H1 (cell line): ENCODE results near the gene RAD9A. TPM values are rescaled to one million over a fixed set of nuclear protein-coding genes. Genes with fewer than 3 reads are reported as not detected.

Experiments
- CTCF ChIA-PET: fragments of 300-600 bp; sonication (Branson Sonifier 250); formaldehyde crosslinking; loops from one replicate; lab custom pipeline; 2021; ENCODE audit not compliant: partially characterized antibody; lab: Charles Lee
- POLR2A ChIA-PET: fragments of 300-600 bp; sonication (Branson Sonifier 250); formaldehyde crosslinking; loops from one replicate; lab custom pipeline; 2021; ENCODE audit warnings: inconsistent platforms; ENCODE audit not compliant: partially characterized antibody; lab: Charles Lee
- DNase-seq, 2 experiments: peaks; one replicate each; pipeline versions ENCODE4 v3.0.0 to v3.0.0-alpha.2; 2010 to 2022; ENCODE audit warnings: low spot score in 2 of 2, low read depth in 1 of 2, mixed read lengths in 1 of 2
- FAIRE-seq: peaks from 2 replicates; lab custom pipeline; 2011; peaks lifted over from hg19 to GRCh38; lab: Jason Lieb, UNC
- H2AFZ ChIP-seq: 2 replicates; pipeline ENCODE4 v1.8.1; 2012; ENCODE audit warnings: low read length, inconsistent platforms
- H2AK5ac ChIP-seq: 2 replicates; pipeline ENCODE4 v1.6.1; 2013; ENCODE audit warnings: low read depth, low read length
- H2BK120ac ChIP-seq: replicated peaks from 2 replicates; pipeline ENCODE3; 2013; ENCODE audit warnings: low read depth, low read length, inconsistent platforms
- H2BK12ac ChIP-seq: 2 replicates; pipeline ENCODE4 v1.6.1; 2013; ENCODE audit warnings: low read depth, low read length
- H2BK15ac ChIP-seq: 2 replicates; pipeline ENCODE4 v1.6.1; 2013; ENCODE audit warnings: low read length
- H2BK20ac ChIP-seq: 2 replicates; pipeline ENCODE4 v1.6.1; 2013; ENCODE audit warnings: low read length
- H2BK5ac ChIP-seq: 2 replicates; pipeline ENCODE4 v1.6.1; 2013; ENCODE audit warnings: low read depth, low read length
- H3K14ac ChIP-seq: 2 replicates; pipeline ENCODE4 v1.6.1; 2013; ENCODE audit warnings: inconsistent platforms; ENCODE audit not compliant: insufficient read length
- H3K18ac ChIP-seq: 2 replicates; pipeline ENCODE4 v1.6.1; 2013; ENCODE audit warnings: low read length; ENCODE audit errors: extremely low read depth
- H3K23ac ChIP-seq: 2 replicates; pipeline ENCODE4 v1.6.1; 2013; ENCODE audit warnings: inconsistent platforms; ENCODE audit not compliant: insufficient read length
- H3K23me2 ChIP-seq: 2 replicates; pipeline ENCODE4 v1.6.1; 2013; ENCODE audit warnings: low read depth, low read length
- H3K27ac ChIP-seq: 2 replicates; pipeline ENCODE4 v1.6.1; 2011; ENCODE audit warnings: low read depth, low read length, inconsistent platforms
- H3K27me3 ChIP-seq, 4 experiments: replicated peaks in 1 of 4; 1 replicate in 1 of 4; 2 replicates in 3 of 4; pipeline versions ENCODE4 v1.6.1 to v1.8.1; 2011 to 2013; ENCODE audit warnings: low read length in 3 of 4, mild to moderate bottlenecking in 3 of 4, inconsistent platforms in 2 of 4, mixed read lengths in 2 of 4, moderate library complexity in 1 of 4; ENCODE audit not compliant: control insufficient read depth in 3 of 4, insufficient read depth in 3 of 4; ENCODE audit errors: extremely low read depth in 1 of 4
- H3K36me3 ChIP-seq, 4 experiments: 2 replicates each; pipeline versions ENCODE4 v1.6.1 to v1.8.1; 2011 to 2013; ENCODE audit warnings: mild to moderate bottlenecking in 4 of 4, low read length in 3 of 4, moderate library complexity in 2 of 4, control low read depth in 1 of 4, inconsistent platforms in 1 of 4; ENCODE audit not compliant: insufficient read depth in 4 of 4, control insufficient read depth in 2 of 4
- H3K4ac ChIP-seq: replicated peaks from 2 replicates; pipeline ENCODE3; 2013; ENCODE audit warnings: low read length, low read depth, mixed read lengths, inconsistent platforms; ENCODE audit not compliant: insufficient read length
- H3K4me1 ChIP-seq, 4 experiments: replicated peaks in 1 of 4; 1 replicate in 1 of 4; 2 replicates in 3 of 4; pipeline versions ENCODE4 v1.6.1 to v1.8.1; 2011 to 2013; ENCODE audit warnings: low read length in 3 of 4, inconsistent platforms in 2 of 4, mixed read lengths in 1 of 4; ENCODE audit not compliant: insufficient read depth in 4 of 4, control insufficient read depth in 3 of 4
- H3K4me2 ChIP-seq, 2 experiments: 2 replicates each; pipeline versions ENCODE4 v1.6.1 to v1.8.1; 2011 to 2013; ENCODE audit warnings: low read depth in 2 of 2, low read length in 2 of 2, control low read depth in 1 of 2, inconsistent platforms in 1 of 2, mild to moderate bottlenecking in 1 of 2; ENCODE audit not compliant: insufficient read depth in 1 of 2
- H3K4me3 ChIP-seq, 4 experiments: fragments of 200-600, 300-600 bp in 1 of 4; sonication (generic), shearing (Covaris generic), sonication (Bioruptor Twin) in 1 of 4; 2 replicates each; pipeline versions ENCODE4 v1.5.1 to v1.8.1; 2011 to 2016; ENCODE audit warnings: low read length in 4 of 4, low read depth in 3 of 4, control low read depth in 2 of 4, inconsistent platforms in 2 of 4, mild to moderate bottlenecking in 2 of 4, mixed read lengths in 1 of 4, moderate library complexity in 1 of 4; ENCODE audit not compliant: insufficient read depth in 2 of 4; ENCODE audit errors: extremely low read depth in 1 of 4
- H3K56ac ChIP-seq: replicated peaks from 2 replicates; pipeline ENCODE3; 2013; ENCODE audit warnings: low read depth, mild to moderate bottlenecking, mixed read lengths, low read length, inconsistent platforms; ENCODE audit not compliant: insufficient read length
- H3K79me1 ChIP-seq: 2 replicates; pipeline ENCODE4 v1.6.1; 2013; ENCODE audit warnings: low read depth, low read length, control low read depth
- H3K79me2 ChIP-seq, 2 experiments: 2 replicates each; pipeline versions ENCODE4 v1.6.1 to v1.8.1; 2012 to 2013; ENCODE audit warnings: low read length in 2 of 2, mild to moderate bottlenecking in 2 of 2, inconsistent platforms in 1 of 2; ENCODE audit not compliant: insufficient read depth in 2 of 2, control insufficient read depth in 1 of 2
- H3K9ac ChIP-seq, 4 experiments: replicated peaks in 1 of 4; 1 replicate in 1 of 4; 2 replicates in 3 of 4; pipeline versions ENCODE4 v1.6.1 to v1.8.1; 2011 to 2013; ENCODE audit warnings: low read depth in 3 of 4, low read length in 3 of 4, control low read depth in 2 of 4, mild to moderate bottlenecking in 2 of 4, moderate library complexity in 2 of 4, inconsistent platforms in 1 of 4; ENCODE audit errors: extremely low read depth in 1 of 4
- H3K9me3 ChIP-seq, 2 experiments: 2 replicates each; pipeline versions ENCODE4 v1.6.1 to v1.8.1; 2012 to 2013; ENCODE audit warnings: mild to moderate bottlenecking in 2 of 2, moderate library complexity in 2 of 2, control low read depth in 1 of 2, inconsistent platforms in 1 of 2, low read depth in 1 of 2, low read length in 1 of 2, mixed read lengths in 1 of 2; ENCODE audit not compliant: insufficient read depth in 2 of 2
- H4K20me1 ChIP-seq, 2 experiments: replicated peaks in 1 of 2; 2 replicates each; pipeline versions ENCODE3 to v1.8.1; 2011 to 2013; ENCODE audit warnings: inconsistent platforms in 2 of 2, low read length in 2 of 2, mild to moderate bottlenecking in 1 of 2; ENCODE audit not compliant: insufficient read depth in 2 of 2, control insufficient read depth in 1 of 2
- H4K5ac ChIP-seq: 2 replicates; pipeline ENCODE4 v1.6.1; 2013; ENCODE audit warnings: low read length, low read depth, mixed read lengths, inconsistent platforms; ENCODE audit not compliant: insufficient read length
- H4K8ac ChIP-seq: 2 replicates; pipeline ENCODE4 v1.8.0; 2013; ENCODE audit warnings: mild to moderate bottlenecking, moderate library complexity, low read length, inconsistent platforms; ENCODE audit not compliant: insufficient read depth; ENCODE audit errors: extremely low read depth
- H4K91ac ChIP-seq: replicated peaks from 2 replicates; pipeline ENCODE3; 2013; ENCODE audit warnings: low read length, mixed read lengths, inconsistent platforms; ENCODE audit not compliant: insufficient read length
- BCL11A ChIP-seq, 2 experiments: IDR thresholded peaks; one replicate each; pipeline ENCODE4 v1.6.1; 2011; ENCODE audit warnings: low read depth in 2 of 2, low read length in 2 of 2, mild to moderate bottlenecking in 2 of 2
- RNF2 ChIP-seq: fragments of 200-900, 300-1000 bp; sonication (generic); IDR thresholded peaks from 2 replicates; pipeline ENCODE4 v1.7.1; 2016; ENCODE audit warnings: borderline replicate concordance, low read depth, mild to moderate bottlenecking, antibody characterized with exemption, low read length; ENCODE audit not compliant: poor library complexity, severe bottlenecking; ENCODE audit errors: missing control alignments
- TBP ChIP-seq: IDR thresholded peaks from 2 replicates; pipeline ENCODE4 v1.6.1; 2011; ENCODE audit warnings: low read depth, low read length, improper control_type of control experiment
- ZNF274 ChIP-seq: IDR thresholded peaks from 2 replicates; pipeline ENCODE4 v1.7.0; 2012; ENCODE audit warnings: low read length, borderline replicate concordance; ENCODE audit errors: extremely low read depth
- WGBS, 2 experiments: shearing (Covaris generic) in 1 of 2; methylation state at CpG; one replicate each; pipeline versions ENCODE4 v1.1.6 to v1.1.7; 2013 to 2015; ENCODE audit warnings: low lambda C conversion rate in 2 of 2, mixed read lengths in 2 of 2, inconsistent platforms in 1 of 2, low coverage in 1 of 2, missing lambda C conversion rate in 1 of 2; ENCODE audit not compliant: insufficient replicate concordance in 2 of 2, insufficient coverage in 1 of 2, insufficient read length in 1 of 2; ENCODE audit errors: extremely low coverage in 1 of 2, missing lambda C conversion rate in 1 of 2; 5-methylcytosine and 5-hydroxymethylcytosine counted together
- polyA plus RNA-seq, 7 experiments: library from polyadenylated mRNA; depleted of rRNA in 3 of 7; stranded (reverse) in 5 of 7; unstranded in 2 of 7; fragments of >200 nt in 5 of 7; fragments of 200-250 nt in 2 of 7; gene quantifications; 1 replicate in 5 of 7; 2 replicates in 1 of 7; 4 replicates in 1 of 7; pipeline versions ENCODE4 v1.2.1 to v1.2.3, GENCODE V29; 2011 to 2013; ENCODE audit warnings: missing spikeins in 2 of 7, mixed read lengths in 2 of 7
- total RNA-seq: library from RNA; stranded (reverse); fragmentation: NEBNext Ultra II Directional; extraction: Animal tissue kit (Norgen Biotek cat#: 25700); gene quantifications from 2 replicates; pipeline ENCODE4 v1.2.1, GENCODE V29; 2021
- TF ChIP-seq, protein P1 (sequence below): IDR thresholded peaks from 2 replicates; pipeline ENCODE4 v1.6.1; 2011; ENCODE audit warnings: low read length, improper control_type of control experiment

The RAD9A gene
- total and polyA plus RNA-seq, 2 of the 8 experiments (the other 6 are each of a cell fraction or from before 2014, with no cell fraction given) = 22.2 to 25.5 TPM

DNA sequence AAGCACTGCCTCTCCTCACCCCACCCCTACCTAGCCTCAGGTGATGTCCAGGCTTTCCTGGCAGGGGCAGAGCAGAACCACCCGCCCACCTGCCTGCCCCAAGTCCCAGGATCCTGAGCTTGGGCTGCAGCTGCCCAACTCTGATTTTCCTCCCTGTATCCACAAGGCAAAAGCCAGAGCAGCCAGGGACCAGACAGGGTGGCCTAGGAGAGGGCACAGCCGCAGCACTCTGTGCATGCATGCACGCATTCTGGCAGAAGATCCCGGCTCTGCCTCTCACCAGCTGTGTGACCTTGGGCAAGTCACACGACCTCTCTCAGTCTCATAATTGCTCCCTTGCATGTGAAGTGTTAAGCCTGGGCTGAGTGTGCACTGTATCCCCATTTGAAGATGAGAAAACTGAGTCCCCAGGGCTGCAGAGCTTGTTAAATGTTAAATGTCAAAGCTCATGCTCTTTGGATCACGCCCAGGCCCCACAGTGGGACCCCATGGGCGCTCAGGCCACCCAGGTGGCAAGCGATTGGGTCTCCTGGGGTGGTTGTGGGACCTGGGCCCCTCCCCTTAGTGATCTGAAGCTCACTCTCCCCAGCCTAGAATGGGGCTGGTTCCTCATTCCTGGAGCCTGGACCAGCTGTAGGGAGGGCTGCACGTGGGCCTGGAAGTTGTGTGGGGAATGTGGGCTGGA is 20.9 kb downstream of the RAD9A start:
- no peak overlapping the region for H3K4me3 ChIP-seq
- no peak overlapping the region for H3K14ac ChIP-seq
- H2BK15ac ChIP-seq = no peak overlapping the region; the same call in 1 of the 2 replicates
- no peak for FAIRE-seq
- no peak overlapping the region for H2BK20ac ChIP-seq
- TF ChIP-seq ZNF274 (no peak), RNF2 (no peak), TBP (no peak), BCL11A (IDR thresholded peaks at IDR 0.05; ENCODE audit: low read depth in 2 of 2, low read length in 2 of 2) (no peak)
- TF ChIP-seq, protein P1, sequence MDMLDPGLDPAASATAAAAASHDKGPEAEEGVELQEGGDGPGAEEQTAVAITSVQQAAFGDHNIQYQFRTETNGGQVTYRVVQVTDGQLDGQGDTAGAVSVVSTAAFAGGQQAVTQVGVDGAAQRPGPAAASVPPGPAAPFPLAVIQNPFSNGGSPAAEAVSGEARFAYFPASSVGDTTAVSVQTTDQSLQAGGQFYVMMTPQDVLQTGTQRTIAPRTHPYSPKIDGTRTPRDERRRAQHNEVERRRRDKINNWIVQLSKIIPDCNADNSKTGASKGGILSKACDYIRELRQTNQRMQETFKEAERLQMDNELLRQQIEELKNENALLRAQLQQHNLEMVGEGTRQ = no peak
- H3K36me3 ChIP-seq = no peaks in the 10 kb centered on the region
- no peak overlapping the region for H3K4ac ChIP-seq
- H3K27me3 ChIP-seq = peaks cover 0 to 16% (median 5%) of the 10 kb centered on the region in 4 experiments; a peak in 4 of 7 replicates
- no peak overlapping the region for H4K91ac ChIP-seq
- H3K79me1 ChIP-seq = no peaks in the 10 kb centered on the region
- no peak overlapping the region for H2BK12ac ChIP-seq
- no peaks in the 10 kb centered on the region for H3K79me2 ChIP-seq
- DNase-seq = no peak
- no peaks in the 10 kb centered on the region for H4K20me1 ChIP-seq
- H4K8ac ChIP-seq = peak overlapping the region; percentile 36; the same call in 1 of the 2 replicates
- H4K5ac ChIP-seq = no peak overlapping the region
- ChIA-PET CTCF (interaction anchor here (1.0 to 2.5 kb wide), 7 partner anchors 11 to 67 kb away, joined by 3 to 7 read pairs (median 4); partner anchors contain the start of genes PPP1CA, RAD9A and TMEM134), POLR2A (interaction anchor here (0.8 to 3.1 kb wide), 9 partner anchors 8 to 171 kb away, joined by 3 to 11 read pairs (median 4); partner anchors contain the start of genes GSTP1, RAD9A, RPS6KB2 and TBC1D10C)
- H3K27ac ChIP-seq = no peak overlapping the region
- peaks cover 4 to 22% (median 15%) of the 10 kb centered on the region in 4 experiments for H3K4me1 ChIP-seq
- no peaks in the 10 kb centered on the region for H3K9me3 ChIP-seq
- 0 out of 2 replicates have a peak, but pooled peaks cover 3% of the 10 kb centered on the region for H3K23me2 ChIP-seq
- H3K4me2 ChIP-seq = no peak overlapping the region
- H3K9ac ChIP-seq = no peak overlapping the region
- H2BK120ac ChIP-seq = no peak overlapping the region
- no peak overlapping the region for H3K56ac ChIP-seq
- no peak overlapping the region for H3K23ac ChIP-seq
- no peak overlapping the region; the same call in 1 of the 2 replicates for H3K18ac ChIP-seq
- no peak overlapping the region for H2AFZ ChIP-seq
- H2AK5ac ChIP-seq = no peak overlapping the region
- no peak overlapping the region for H2BK5ac ChIP-seq
- whole genome bisulfite sequencing, 2 experiments = 84% methylated on average over 9 of the region's 9 CpGs; no CpG with 5 or more reads in 1 of the 2 experiments
